A549 (cell line): Measurements from ENCODE around the gene FBN2.

ENCODE experiments used
- ESRRA ChIP-seq: fragments of 150-350 bp; IDR thresholded peaks from 2 replicates; pipeline ENCODE4 v1.6.1; 2014; ENCODE audit warnings: mild to moderate bottlenecking, low read length, borderline replicate concordance
- KDM1A ChIP-seq: fragments of 200-600 bp; sonication (generic); IDR thresholded peaks from 2 replicates; pipeline ENCODE4 v1.6.1; 2016; ENCODE audit warnings: low read depth, mild to moderate bottlenecking
- RAD21 ChIP-seq, 2 experiments: fragments of >200 bp in 1 of 2; sonication (Bioruptor Twin) in 1 of 2; formaldehyde crosslinking in 1 of 2; IDR thresholded peaks in 1 of 2; conservative IDR thresholded peaks in 1 of 2; 2 replicates in 1 of 2; 3 replicates in 1 of 2; pipeline ENCODE4 v1.6.1; 2012 to 2018; ENCODE audit warnings: inconsistent platforms in 1 of 2
- ZC3H11A ChIP-seq: fragments of 450-650 bp; IDR thresholded peaks from 2 replicates; pipeline ENCODE4 v1.6.1; 2014; ENCODE audit warnings: antibody characterized with exemption, mild to moderate bottlenecking
- ZFP36 ChIP-seq: fragments of 450-650 bp; IDR thresholded peaks from 2 replicates; pipeline ENCODE4 v1.6.1; 2014; ENCODE audit warnings: borderline replicate concordance; ENCODE audit not compliant: partially characterized antibody
- TF ChIP-seq, protein P1 (sequence below): fragments of >200 bp; sonication (Bioruptor Twin); formaldehyde crosslinking; IDR thresholded peaks from 3 replicates; pipeline ENCODE4 v1.5.1; 2016
- TF ChIP-seq, protein P2 (sequence below): IDR thresholded peaks from 2 replicates; pipeline ENCODE4 v1.6.1; 2012
- TF ChIP-seq, protein P3 (sequence below): fragments of 150-350 bp; IDR thresholded peaks from 2 replicates; pipeline ENCODE4 v1.6.1; 2014; ENCODE audit warnings: low read depth, mild to moderate bottlenecking, low read length

DNA sequence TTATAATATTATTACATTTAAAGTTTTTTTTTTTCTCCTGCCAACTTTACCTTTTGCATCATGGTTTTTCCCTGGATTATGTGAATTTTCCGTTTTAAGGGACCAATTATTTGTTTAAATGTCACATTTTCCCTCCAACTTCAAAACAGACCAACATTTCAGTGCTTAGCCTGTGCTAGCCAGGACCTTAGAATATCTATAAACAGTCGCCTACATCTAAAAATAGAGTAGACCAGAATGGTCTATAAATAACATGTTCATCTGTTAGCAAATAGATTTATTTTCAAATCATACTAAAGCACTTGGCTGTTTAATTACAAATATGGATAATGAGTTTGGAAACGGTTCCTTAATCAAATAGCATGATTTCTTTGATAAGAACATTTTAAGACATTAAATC lies 192.0 kb downstream of the FBN2 start:
- TF ChIP-seq, protein P1, sequence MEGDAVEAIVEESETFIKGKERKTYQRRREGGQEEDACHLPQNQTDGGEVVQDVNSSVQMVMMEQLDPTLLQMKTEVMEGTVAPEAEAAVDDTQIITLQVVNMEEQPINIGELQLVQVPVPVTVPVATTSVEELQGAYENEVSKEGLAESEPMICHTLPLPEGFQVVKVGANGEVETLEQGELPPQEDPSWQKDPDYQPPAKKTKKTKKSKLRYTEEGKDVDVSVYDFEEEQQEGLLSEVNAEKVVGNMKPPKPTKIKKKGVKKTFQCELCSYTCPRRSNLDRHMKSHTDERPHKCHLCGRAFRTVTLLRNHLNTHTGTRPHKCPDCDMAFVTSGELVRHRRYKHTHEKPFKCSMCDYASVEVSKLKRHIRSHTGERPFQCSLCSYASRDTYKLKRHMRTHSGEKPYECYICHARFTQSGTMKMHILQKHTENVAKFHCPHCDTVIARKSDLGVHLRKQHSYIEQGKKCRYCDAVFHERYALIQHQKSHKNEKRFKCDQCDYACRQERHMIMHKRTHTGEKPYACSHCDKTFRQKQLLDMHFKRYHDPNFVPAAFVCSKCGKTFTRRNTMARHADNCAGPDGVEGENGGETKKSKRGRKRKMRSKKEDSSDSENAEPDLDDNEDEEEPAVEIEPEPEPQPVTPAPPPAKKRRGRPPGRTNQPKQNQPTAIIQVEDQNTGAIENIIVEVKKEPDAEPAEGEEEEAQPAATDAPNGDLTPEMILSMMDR = no peak
- TF ChIP-seq ESRRA (no peak), ZFP36 (no peak), KDM1A (no peak), ZC3H11A (no peak), RAD21 (conservative IDR thresholded peaks at IDR 0.05 in 1 of 2, IDR thresholded peaks at IDR 0.05 in 1 of 2) (no peak)
- TF ChIP-seq, protein P2, sequence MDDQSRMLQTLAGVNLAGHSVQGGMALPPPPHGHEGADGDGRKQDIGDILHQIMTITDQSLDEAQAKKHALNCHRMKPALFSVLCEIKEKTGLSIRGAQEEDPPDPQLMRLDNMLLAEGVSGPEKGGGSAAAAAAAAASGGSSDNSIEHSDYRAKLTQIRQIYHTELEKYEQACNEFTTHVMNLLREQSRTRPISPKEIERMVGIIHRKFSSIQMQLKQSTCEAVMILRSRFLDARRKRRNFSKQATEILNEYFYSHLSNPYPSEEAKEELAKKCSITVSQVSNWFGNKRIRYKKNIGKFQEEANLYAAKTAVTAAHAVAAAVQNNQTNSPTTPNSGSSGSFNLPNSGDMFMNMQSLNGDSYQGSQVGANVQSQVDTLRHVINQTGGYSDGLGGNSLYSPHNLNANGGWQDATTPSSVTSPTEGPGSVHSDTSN = no peak
- TF ChIP-seq, protein P3, sequence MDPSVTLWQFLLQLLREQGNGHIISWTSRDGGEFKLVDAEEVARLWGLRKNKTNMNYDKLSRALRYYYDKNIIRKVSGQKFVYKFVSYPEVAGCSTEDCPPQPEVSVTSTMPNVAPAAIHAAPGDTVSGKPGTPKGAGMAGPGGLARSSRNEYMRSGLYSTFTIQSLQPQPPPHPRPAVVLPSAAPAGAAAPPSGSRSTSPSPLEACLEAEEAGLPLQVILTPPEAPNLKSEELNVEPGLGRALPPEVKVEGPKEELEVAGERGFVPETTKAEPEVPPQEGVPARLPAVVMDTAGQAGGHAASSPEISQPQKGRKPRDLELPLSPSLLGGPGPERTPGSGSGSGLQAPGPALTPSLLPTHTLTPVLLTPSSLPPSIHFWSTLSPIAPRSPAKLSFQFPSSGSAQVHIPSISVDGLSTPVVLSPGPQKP = no peak
